ENCODE measurements around the gene NBEA. TPM values are rescaled to one million over a fixed set of nuclear protein-coding genes. Genes with fewer than 3 reads are reported as not detected.

Gene NBEA
- total RNA-seq, 2 donors from 2014 or later, result 15.2 to 15.9 TPM

DNA sequence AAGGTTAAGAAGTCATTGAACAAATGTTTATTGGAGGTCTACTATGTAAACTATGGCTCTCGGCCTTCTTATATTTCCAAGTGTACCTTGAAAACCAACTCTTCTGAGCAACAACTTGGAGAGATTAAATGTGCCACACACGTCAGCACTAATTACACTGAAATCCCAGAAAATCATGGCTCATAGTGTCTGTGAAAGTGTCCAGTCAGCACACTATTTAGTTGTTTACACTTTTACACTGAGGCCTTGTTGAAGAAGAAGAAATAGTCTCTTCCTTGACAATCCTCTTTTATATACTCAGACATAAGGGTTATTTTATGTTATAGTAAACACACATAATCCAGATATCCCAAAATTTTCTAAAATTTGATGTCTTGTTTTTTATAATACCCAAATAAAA lies 30.9 kb upstream of the NBEA start:
- Mint-ChIP-seq H3K27me3 (ENCODE audit: insufficient read depth) (peaks cover under 1% of the 10 kb centered on the region), H3K9me3 (no peaks in the 10 kb centered on the region), H3K27ac (no peak overlapping the region), H3K4me3 (no peak overlapping the region), H3K4me1 (peaks cover 8% of the 10 kb centered on the region), H3K36me3 (ENCODE audit: low read depth) (no peaks in the 10 kb centered on the region)
- TF ChIP-seq, protein P1, sequence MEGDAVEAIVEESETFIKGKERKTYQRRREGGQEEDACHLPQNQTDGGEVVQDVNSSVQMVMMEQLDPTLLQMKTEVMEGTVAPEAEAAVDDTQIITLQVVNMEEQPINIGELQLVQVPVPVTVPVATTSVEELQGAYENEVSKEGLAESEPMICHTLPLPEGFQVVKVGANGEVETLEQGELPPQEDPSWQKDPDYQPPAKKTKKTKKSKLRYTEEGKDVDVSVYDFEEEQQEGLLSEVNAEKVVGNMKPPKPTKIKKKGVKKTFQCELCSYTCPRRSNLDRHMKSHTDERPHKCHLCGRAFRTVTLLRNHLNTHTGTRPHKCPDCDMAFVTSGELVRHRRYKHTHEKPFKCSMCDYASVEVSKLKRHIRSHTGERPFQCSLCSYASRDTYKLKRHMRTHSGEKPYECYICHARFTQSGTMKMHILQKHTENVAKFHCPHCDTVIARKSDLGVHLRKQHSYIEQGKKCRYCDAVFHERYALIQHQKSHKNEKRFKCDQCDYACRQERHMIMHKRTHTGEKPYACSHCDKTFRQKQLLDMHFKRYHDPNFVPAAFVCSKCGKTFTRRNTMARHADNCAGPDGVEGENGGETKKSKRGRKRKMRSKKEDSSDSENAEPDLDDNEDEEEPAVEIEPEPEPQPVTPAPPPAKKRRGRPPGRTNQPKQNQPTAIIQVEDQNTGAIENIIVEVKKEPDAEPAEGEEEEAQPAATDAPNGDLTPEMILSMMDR (conservative IDR thresholded peaks at IDR 0.05), result no peak
- WGBS, 2 experiments (ENCODE audit: insufficient coverage in 1 of 2, insufficient read length in 1 of 2), result 92 to 97% methylated on average over 2 of the region's 2 CpGs
- H3K9me3 ChIP-seq (ENCODE audit: control insufficient read depth, low read length), result no peaks in the 10 kb centered on the region
- no peaks in the 10 kb centered on the region for H3K27me3 ChIP-seq (ENCODE audit: control insufficient read depth, insufficient read depth, low read length, poor library complexity, severe bottlenecking)
- H3K36me3 ChIP-seq (ENCODE audit: control insufficient read depth, insufficient read depth, low read length), result no peaks in the 10 kb centered on the region
- H3K4me1 ChIP-seq (ENCODE audit: control insufficient read depth, insufficient read depth, low read length), result no peaks in the 10 kb centered on the region
- H3K9ac ChIP-seq (ENCODE audit: extremely low read depth, low read length, poor library complexity, severe bottlenecking), result no peak overlapping the region
- DNase-seq, result no peak
- no peak overlapping the region for H3K27ac ChIP-seq (ENCODE audit: low read depth, low read length)
- no peak overlapping the region for H3K4me3 ChIP-seq (ENCODE audit: low read length)

DNA sequence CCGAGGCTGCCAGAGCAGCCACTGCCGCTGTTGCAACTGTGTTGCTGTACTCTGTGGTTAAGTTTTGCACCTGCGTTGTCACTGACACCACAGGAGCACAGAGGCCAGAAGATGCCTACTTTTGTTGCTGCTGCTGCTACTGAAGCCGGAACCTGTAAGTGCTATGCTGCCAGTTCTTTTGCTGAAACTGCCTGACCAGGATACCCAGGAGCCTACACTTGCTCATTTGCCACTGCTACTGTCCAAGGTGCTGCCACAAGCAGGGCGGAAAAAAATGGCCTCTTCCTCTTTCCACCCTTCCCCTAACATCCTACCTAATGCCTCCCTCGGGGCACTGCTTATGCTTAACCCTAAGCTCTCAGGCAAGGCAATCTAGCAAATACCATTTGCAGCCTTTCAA lies 29.0 kb upstream of the NBEA start:
- no peaks in the 10 kb centered on the region for H3K36me3 ChIP-seq (ENCODE audit: control insufficient read depth, insufficient read depth, low read length)
- no peaks in the 10 kb centered on the region for H3K27me3 ChIP-seq (ENCODE audit: control insufficient read depth, insufficient read depth, low read length, poor library complexity, severe bottlenecking)
- no peak overlapping the region for H3K9ac ChIP-seq (ENCODE audit: extremely low read depth, low read length, poor library complexity, severe bottlenecking)
- H3K9me3 ChIP-seq (ENCODE audit: control insufficient read depth, low read length), result no peaks in the 10 kb centered on the region
- Mint-ChIP-seq H3K27me3 (ENCODE audit: insufficient read depth) (no peaks in the 10 kb centered on the region), H3K36me3 (ENCODE audit: low read depth) (no peaks in the 10 kb centered on the region), H3K4me1 (peaks cover 4% of the 10 kb centered on the region), H3K4me3 (no peak overlapping the region), H3K27ac (no peak overlapping the region), H3K9me3 (no peaks in the 10 kb centered on the region)
- 66 to 71% methylated on average over 6 of the region's 6 CpGs for WGBS, 2 experiments (ENCODE audit: insufficient coverage in 1 of 2, insufficient read length in 1 of 2)
- TF ChIP-seq, protein P1 (conservative IDR thresholded peaks at IDR 0.05), result no peak
- no peak overlapping the region for H3K27ac ChIP-seq (ENCODE audit: low read depth, low read length)
- H3K4me3 ChIP-seq (ENCODE audit: low read length), result no peak overlapping the region
- H3K4me1 ChIP-seq (ENCODE audit: control insufficient read depth, insufficient read depth, low read length), result no peaks in the 10 kb centered on the region
- peak; percentile 87 for DNase-seq

- Histone ChIP-seq H3K27me3 (ENCODE audit: control insufficient read depth, insufficient read depth, low read length, poor library complexity, severe bottlenecking) (no peaks in the 10 kb centered on the region), H3K36me3 (ENCODE audit: control insufficient read depth, insufficient read depth, low read length) (no peaks in the 10 kb centered on the region), H3K9me3 (ENCODE audit: control insufficient read depth, low read length) (no peaks in the 10 kb centered on the region), H3K4me3 (ENCODE audit: low read length) (no peak overlapping the region), H3K4me1 (ENCODE audit: control insufficient read depth, insufficient read depth, low read length) (no peaks in the 10 kb centered on the region), H3K9ac (ENCODE audit: extremely low read depth, low read length, poor library complexity, severe bottlenecking) (no peak overlapping the region), H3K27ac (ENCODE audit: low read depth, low read length) (no peak overlapping the region)
- 12 to 24% methylated on average over 2 of the region's 2 CpGs for WGBS, 2 experiments (ENCODE audit: insufficient coverage in 1 of 2, insufficient read length in 1 of 2)
- Mint-ChIP-seq H3K36me3 (ENCODE audit: low read depth) (no peaks in the 10 kb centered on the region), H3K4me3 (no peak overlapping the region), H3K9me3 (no peaks in the 10 kb centered on the region), H3K27me3 (ENCODE audit: insufficient read depth) (no peaks in the 10 kb centered on the region), H3K4me1 (peaks cover 4% of the 10 kb centered on the region), H3K27ac (no peak overlapping the region)
- TF ChIP-seq, protein P1 (conservative IDR thresholded peaks at IDR 0.05), result no peak
- DNase-seq, result peak; percentile 76
Observed at GRCh38 chr13:34914416-34914815, 27.7 kb upstream of the NBEA start.
